Astrocyte of the spinal cord (primary cell): ENCODE data around the gene CADPS.
A peak's percentile ranks its signal among the peaks of the same experiment; 100 is the strongest.

Experiments used
- DNase-seq: peaks from one replicate; pipeline ENCODE4 v3.0.0; 2011; ENCODE audit warnings: low read depth, low spot score
- H3K4me3 ChIP-seq: 2 replicates; pipeline ENCODE4 v1.5.1; 2011; ENCODE audit warnings: low read depth, mild to moderate bottlenecking, low read length, moderate library complexity
- in situ Hi-C: cut with HindIII; loops from 2 replicates; pipeline ENCODE4 v1.10.0; 2017; ENCODE audit warnings: low sequenced_read_pairs
- TF ChIP-seq, protein P1 (sequence below): IDR thresholded peaks from 2 replicates; pipeline ENCODE4 v1.5.1; 2012; ENCODE audit warnings: low read depth, mild to moderate bottlenecking, low read length, inconsistent platforms

Gene CADPS

GRCh38 chr3:62534326-62534725 lies 340.9 kb downstream of the CADPS start:
- in situ Hi-C loops: no loop called here
- H3K4me3 ChIP-seq: no peak overlapping the region
- DNase-seq: no peak
- TF ChIP-seq, protein P1, sequence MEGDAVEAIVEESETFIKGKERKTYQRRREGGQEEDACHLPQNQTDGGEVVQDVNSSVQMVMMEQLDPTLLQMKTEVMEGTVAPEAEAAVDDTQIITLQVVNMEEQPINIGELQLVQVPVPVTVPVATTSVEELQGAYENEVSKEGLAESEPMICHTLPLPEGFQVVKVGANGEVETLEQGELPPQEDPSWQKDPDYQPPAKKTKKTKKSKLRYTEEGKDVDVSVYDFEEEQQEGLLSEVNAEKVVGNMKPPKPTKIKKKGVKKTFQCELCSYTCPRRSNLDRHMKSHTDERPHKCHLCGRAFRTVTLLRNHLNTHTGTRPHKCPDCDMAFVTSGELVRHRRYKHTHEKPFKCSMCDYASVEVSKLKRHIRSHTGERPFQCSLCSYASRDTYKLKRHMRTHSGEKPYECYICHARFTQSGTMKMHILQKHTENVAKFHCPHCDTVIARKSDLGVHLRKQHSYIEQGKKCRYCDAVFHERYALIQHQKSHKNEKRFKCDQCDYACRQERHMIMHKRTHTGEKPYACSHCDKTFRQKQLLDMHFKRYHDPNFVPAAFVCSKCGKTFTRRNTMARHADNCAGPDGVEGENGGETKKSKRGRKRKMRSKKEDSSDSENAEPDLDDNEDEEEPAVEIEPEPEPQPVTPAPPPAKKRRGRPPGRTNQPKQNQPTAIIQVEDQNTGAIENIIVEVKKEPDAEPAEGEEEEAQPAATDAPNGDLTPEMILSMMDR: no peak

GRCh38 chr3:62532796-62533195 lies 342.4 kb downstream of the CADPS start:
- in situ Hi-C loops: no loop called here
- no peak for DNase-seq
- TF ChIP-seq, protein P1: no peak
- H3K4me3 ChIP-seq: no peak overlapping the region

DNA sequence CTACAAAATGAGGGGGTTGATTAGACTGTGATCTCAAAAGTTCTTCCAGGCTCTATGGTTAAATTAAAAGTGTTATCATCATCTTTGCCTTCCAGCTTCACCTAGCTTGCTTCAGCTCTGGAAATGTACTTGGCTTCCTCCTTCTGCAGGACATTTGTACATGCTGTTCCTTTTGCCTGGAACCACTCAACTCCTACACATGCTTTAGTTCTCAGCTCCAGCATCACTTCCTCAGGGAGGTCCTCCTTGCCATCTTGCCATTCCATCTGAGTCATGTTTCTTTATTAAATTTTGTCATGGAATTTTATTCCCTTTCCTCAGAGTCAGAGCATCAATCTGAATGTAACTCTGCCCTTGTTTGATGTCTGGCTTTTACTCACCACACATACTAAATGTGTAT lies 343.2 kb downstream of the CADPS start:
- in situ Hi-C loops: no loop called here
- H3K4me3 ChIP-seq: no peak overlapping the region
- TF ChIP-seq, protein P1: no peak
- no peak for DNase-seq

GRCh38 chr3:62531493-62531892 lies 343.7 kb downstream of the CADPS start:
- in situ Hi-C loops: no loop called here
- no peak for DNase-seq
- TF ChIP-seq, protein P1: no peak
- no peak overlapping the region for H3K4me3 ChIP-seq

GRCh38 chr3:62529230-62529629 lies 346.0 kb downstream of the CADPS start:
- no peak overlapping the region for H3K4me3 ChIP-seq
- DNase-seq: peak; percentile 22
- in situ Hi-C loops: no loop called here
- TF ChIP-seq, protein P1: no peak

GRCh38 chr3:62527474-62527873 lies 347.7 kb downstream of the CADPS start:
- H3K4me3 ChIP-seq: no peak overlapping the region
- TF ChIP-seq, protein P1: no peak
- no peak for DNase-seq
- in situ Hi-C loops: no loop called here

DNA sequence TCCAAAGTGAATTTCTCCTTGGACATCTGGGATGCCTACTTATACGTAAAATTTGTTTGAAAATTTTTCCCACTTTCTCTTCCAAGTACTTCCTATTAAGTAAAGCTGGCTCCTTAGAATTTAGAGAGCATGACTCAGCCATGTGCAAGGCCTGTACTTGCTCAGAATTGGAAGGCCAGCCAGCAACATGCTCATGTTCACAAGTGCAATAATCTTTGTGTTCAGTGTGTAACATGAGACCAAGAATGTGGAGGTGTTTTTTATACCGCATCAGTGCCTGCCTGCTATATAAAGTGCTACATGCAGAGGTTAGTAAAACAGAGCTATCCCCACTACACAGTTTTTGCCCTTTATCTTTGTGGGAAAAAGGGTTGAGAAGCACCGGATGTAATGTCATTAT lies 349.9 kb downstream of the CADPS start:
- H3K4me3 ChIP-seq: no peak overlapping the region
- in situ Hi-C loops: no loop called here
- peak; percentile 5 for DNase-seq
- TF ChIP-seq, protein P1: no peak
